ENCODE data around the gene EFHC1. TPM values are rescaled to one million over a fixed set of nuclear protein-coding genes. Genes with fewer than 3 reads are reported as not detected.

EFHC1 gene
- total and polyA plus RNA-seq, 4 donors = 3.3 to 11.3 (median 6.9) TPM

GRCh38 chr6:52403627-52404026 is 16.5 kb upstream of the EFHC1 start (continued):
- no peak for TF ChIP-seq GABPA (IDR thresholded peaks at IDR 0.05 in 1 of 2, conservative IDR thresholded peaks at IDR 0.05 in 1 of 2)
- no peak for TF ChIP-seq HNF4G (IDR thresholded peaks at IDR 0.05)
- TF ChIP-seq YY1 (IDR thresholded peaks at IDR 0.05) = no peak
- TF ChIP-seq NR2F2 (IDR thresholded peaks at IDR 0.05) = no peak
- TF ChIP-seq RXRA (IDR thresholded peaks at IDR 0.05) = no peak
- no peak for TF ChIP-seq EGR1 (IDR thresholded peaks at IDR 0.05; ENCODE audit: low read depth in 2 of 2)
- TF ChIP-seq FOXA2 (IDR thresholded peaks at IDR 0.05) = no peak

GRCh38 chr6:52405243-52405642 is 14.9 kb upstream of the EFHC1 start:
- TF ChIP-seq MAX (IDR thresholded peaks at IDR 0.05) (no peak), SP1 (IDR thresholded peaks at IDR 0.05) (no peak), GABPA (IDR thresholded peaks at IDR 0.05 in 1 of 2, conservative IDR thresholded peaks at IDR 0.05 in 1 of 2) (no peak), HNF4G (IDR thresholded peaks at IDR 0.05) (no peak), HNF4A (conservative IDR thresholded peaks at IDR 0.05) (no peak), CTCF (IDR thresholded peaks at IDR 0.05; ENCODE audit: low read depth, low read length, missing input control) (no peak), ATF3 (IDR thresholded peaks at IDR 0.05) (no peak)
- peaks cover 0 to 4% (median 0%) of the 10 kb centered on the region in 4 donors for H3K36me3 ChIP-seq (ENCODE audit: control insufficient read depth in 4 of 4, insufficient read depth in 3 of 4, low read depth in 1 of 4, low read length in 3 of 4)
- 96% methylated on average over 1 of the region's 1 CpG for WGBS
- no peak overlapping the region for H3K27ac ChIP-seq (ENCODE audit: low read depth in 1 of 2, low read length in 2 of 2)
- no peaks in the 10 kb centered on the region for H3K4me1 ChIP-seq (ENCODE audit: control insufficient read depth in 4 of 4, insufficient read depth in 4 of 4, low read length in 3 of 4)
- no peak overlapping the region for H3K4me3 ChIP-seq (ENCODE audit: low read depth in 1 of 3, low read length in 3 of 3)
- no peak for DNase-seq (ENCODE audit: low spot score)
- no peaks in the 10 kb centered on the region for H3K27me3 ChIP-seq (ENCODE audit: control insufficient read depth in 4 of 4, insufficient read depth in 4 of 4, low read length in 3 of 4)
- H3K9ac ChIP-seq (ENCODE audit: low read depth in 1 of 2, low read length in 2 of 2) = no peak overlapping the region
- no peaks in the 10 kb centered on the region for H3K9me3 ChIP-seq (ENCODE audit: control insufficient read depth in 4 of 4, low read length in 3 of 4)

- Histone ChIP-seq H3K27ac (ENCODE audit: low read depth in 1 of 2, low read length in 2 of 2) (no peak overlapping the region), H3K27me3 (ENCODE audit: control insufficient read depth in 4 of 4, insufficient read depth in 4 of 4, low read length in 3 of 4) (no peaks in the 10 kb centered on the region), H3K4me1 (ENCODE audit: control insufficient read depth in 4 of 4, insufficient read depth in 4 of 4, low read length in 3 of 4) (no peaks in the 10 kb centered on the region), H3K9ac (ENCODE audit: low read depth in 1 of 2, low read length in 2 of 2) (no peak overlapping the region), H3K4me3 (ENCODE audit: low read depth in 1 of 3, low read length in 3 of 3) (no peak overlapping the region), H3K9me3 (ENCODE audit: control insufficient read depth in 4 of 4, low read length in 3 of 4) (no peaks in the 10 kb centered on the region), H3K36me3 (ENCODE audit: control insufficient read depth in 4 of 4, insufficient read depth in 3 of 4, low read depth in 1 of 4, low read length in 3 of 4) (peaks cover 0 to 4% (median 0%) of the 10 kb centered on the region in 4 donors)
- DNase-seq (ENCODE audit: low spot score) = no peak
- TF ChIP-seq HNF4A (conservative IDR thresholded peaks at IDR 0.05) (no peak), EGR1 (IDR thresholded peaks at IDR 0.05; ENCODE audit: low read depth in 2 of 2) (no peak), GABPA (IDR thresholded peaks at IDR 0.05 in 1 of 2, conservative IDR thresholded peaks at IDR 0.05 in 1 of 2) (no peak), MAX (IDR thresholded peaks at IDR 0.05) (no peak), FOXA1 (IDR thresholded peaks at IDR 0.05) (no peak), ZBTB33 (IDR thresholded peaks at IDR 0.05) (no peak), REST (IDR thresholded peaks at IDR 0.05) (no peak), TAF1 (conservative IDR thresholded peaks at IDR 0.05) (no peak), HNF4G (IDR thresholded peaks at IDR 0.05) (no peak), CTCF (IDR thresholded peaks at IDR 0.05; ENCODE audit: low read depth, low read length, missing input control) (peak; percentile 68), RAD21 (IDR thresholded peaks at IDR 0.05) (peak; percentile 83 to 86), SP1 (IDR thresholded peaks at IDR 0.05) (no peak)
These were observed 12.7 kb upstream of the EFHC1 start for GRCh38 chr6:52407467-52407866.
